Peyer's patch (tissue), 4 donors: ENCODE measurements around the gene AKAP13. TPM values are rescaled to one million over a fixed set of nuclear protein-coding genes. Genes with fewer than 3 reads are reported as not detected.
A peak's percentile ranks its signal among the peaks of the same experiment; 100 is the strongest.

Source experiments
- DNase-seq, 3 donors: peaks; one replicate each; pipeline ENCODE4 v3.0.0-alpha.2; 2017 to 2019
- H3K27ac ChIP-seq, 4 donors: fragments of 200-600 bp; sonication (generic); one replicate each; pipeline ENCODE4 v1.5.1; 2016 to 2019
- H3K27me3 ChIP-seq, 2 donors: fragments of 200-600 bp; sonication (generic); one replicate each; pipeline ENCODE4 v1.5.1; 2019
- H3K36me3 ChIP-seq, 3 donors: fragments of 200-600 bp; sonication (generic); one replicate each; pipeline ENCODE4 v1.5.1; 2016 to 2019
- H3K4me1 ChIP-seq, 4 donors: fragments of 200-600 bp; sonication (generic); one replicate each; pipeline ENCODE4 v1.5.1; 2016 to 2019
- H3K4me3 ChIP-seq, 4 donors: fragments of 200-600 bp; sonication (generic); 1 replicate in 3 of 4; 2 replicates in 1 of 4; pipeline ENCODE4 v1.5.1; 2016 to 2019; ENCODE audit warnings: mild to moderate bottlenecking in 1 of 4
- H3K9me3 ChIP-seq, 4 donors: fragments of 200-600 bp; sonication (generic); one replicate each; pipeline ENCODE4 v1.5.1; 2016 to 2019; ENCODE audit warnings: mild to moderate bottlenecking in 1 of 4
- CTCF ChIP-seq, 6 experiments: fragments of 450-650 bp in 4 of 6; fragments of 200-600 bp in 2 of 6; sonication (generic) in 1 of 6; IDR thresholded peaks; one replicate each; pipeline ENCODE4 v1.5.1; 2017 to 2019; ENCODE audit warnings: antibody characterized with exemption in 6 of 6, mild to moderate bottlenecking in 3 of 6, moderate library complexity in 1 of 6
- POLR2A ChIP-seq, 2 donors: fragments of 450-650 bp; IDR thresholded peaks; one replicate each; pipeline ENCODE4 v1.5.1; 2017; ENCODE audit warnings: antibody characterized with exemption in 2 of 2, mild to moderate bottlenecking in 2 of 2, moderate library complexity in 2 of 2
- total RNA-seq, 4 donors: library from RNA; depleted of rRNA; stranded (reverse); fragments of >200 nt; gene quantifications; one replicate each; pipeline ENCODE4 v1.1.0, GENCODE V29; 2016

Gene AKAP13
- total RNA-seq, 4 donors from 2014 or later = 166 to 742 (median 242) TPM

GRCh38 chr15:85490856-85491255 lies 110.5 kb downstream of the AKAP13 start:
- H3K4me3 ChIP-seq = no peak overlapping the region
- H3K9me3 ChIP-seq = no peaks in the 10 kb centered on the region
- no peaks in the 10 kb centered on the region for H3K36me3 ChIP-seq
- H3K27me3 ChIP-seq = no peaks in the 10 kb centered on the region
- H3K4me1 ChIP-seq = peaks cover 0 to 22% (median 0%) of the 10 kb centered on the region in 4 donors
- no peak for DNase-seq
- TF ChIP-seq CTCF (IDR thresholded peaks at IDR 0.05) = no peak
- TF ChIP-seq POLR2A (IDR thresholded peaks at IDR 0.05) = no peak
- no peak overlapping the region for H3K27ac ChIP-seq

GRCh38 chr15:85491691-85492090 lies 111.3 kb downstream of the AKAP13 start:
- no peaks in the 10 kb centered on the region for H3K27me3 ChIP-seq
- H3K9me3 ChIP-seq = no peaks in the 10 kb centered on the region
- H3K36me3 ChIP-seq = no peaks in the 10 kb centered on the region
- no peak overlapping the region for H3K27ac ChIP-seq
- DNase-seq = no peak
- no peak overlapping the region for H3K4me3 ChIP-seq
- peaks cover 0 to 22% (median 0%) of the 10 kb centered on the region in 4 donors for H3K4me1 ChIP-seq
- TF ChIP-seq POLR2A (IDR thresholded peaks at IDR 0.05) (no peak), CTCF (IDR thresholded peaks at IDR 0.05) (no peak)

- no peak for TF ChIP-seq CTCF (IDR thresholded peaks at IDR 0.05)
- TF ChIP-seq POLR2A (IDR thresholded peaks at IDR 0.05) = no peak
- H3K9me3 ChIP-seq = no peaks in the 10 kb centered on the region
- no peaks in the 10 kb centered on the region for H3K27me3 ChIP-seq
- no peak for DNase-seq
- H3K4me1 ChIP-seq = peaks cover 0 to 22% (median 0%) of the 10 kb centered on the region in 4 donors
- no peak overlapping the region for H3K27ac ChIP-seq
- no peak overlapping the region for H3K4me3 ChIP-seq
- H3K36me3 ChIP-seq = no peaks in the 10 kb centered on the region
Observed at GRCh38 chr15:85492406-85492805, 112.0 kb downstream of the AKAP13 start.

- peak in 1 of 3 donors; percentile 55 for DNase-seq
- no peak overlapping the region for H3K4me3 ChIP-seq
- peaks cover 0 to 22% (median 0%) of the 10 kb centered on the region in 4 donors for H3K4me1 ChIP-seq
- H3K36me3 ChIP-seq = no peaks in the 10 kb centered on the region
- H3K27me3 ChIP-seq = no peaks in the 10 kb centered on the region
- no peaks in the 10 kb centered on the region for H3K9me3 ChIP-seq
- peak overlapping the region in 2 of 4 donors; percentile 75 to 83 for H3K27ac ChIP-seq
- no peak for TF ChIP-seq CTCF (IDR thresholded peaks at IDR 0.05)
- TF ChIP-seq POLR2A (IDR thresholded peaks at IDR 0.05) = no peak
Observed at GRCh38 chr15:85493260-85493659, 112.9 kb downstream of the AKAP13 start.

- no peak overlapping the region for H3K4me3 ChIP-seq
- no peaks in the 10 kb centered on the region for H3K36me3 ChIP-seq
- H3K4me1 ChIP-seq = peaks cover 0 to 27% (median 0%) of the 10 kb centered on the region in 4 donors
- H3K27me3 ChIP-seq = no peaks in the 10 kb centered on the region
- peak in 1 of 3 donors; percentile 62 for DNase-seq
- no peaks in the 10 kb centered on the region for H3K9me3 ChIP-seq
- H3K27ac ChIP-seq = peak overlapping the region in 3 of 4 donors; percentile 9 to 83 (median 75)
- TF ChIP-seq POLR2A (IDR thresholded peaks at IDR 0.05) (peak in 1 of 2 donors; percentile 43), CTCF (IDR thresholded peaks at IDR 0.05) (no peak)
Observed at GRCh38 chr15:85494048-85494777, 113.8 kb downstream of the AKAP13 start.
